Cardiac ventricle fibroblast (primary cell): ENCODE measurements around the gene S100P. TPM values are rescaled to one million over a fixed set of nuclear protein-coding genes. Genes with fewer than 3 reads are reported as not detected.

Experiments used
- total RNA-seq: library from RNA; depleted of rRNA; stranded (reverse); fragments of >200 nt; gene quantifications from 2 replicates; pipeline ENCODE4 v1.2.3, GENCODE V29; 2015

S100P gene
- total RNA-seq: 0.59 TPM in 1 of 2 replicates, not detected in the other

DNA sequence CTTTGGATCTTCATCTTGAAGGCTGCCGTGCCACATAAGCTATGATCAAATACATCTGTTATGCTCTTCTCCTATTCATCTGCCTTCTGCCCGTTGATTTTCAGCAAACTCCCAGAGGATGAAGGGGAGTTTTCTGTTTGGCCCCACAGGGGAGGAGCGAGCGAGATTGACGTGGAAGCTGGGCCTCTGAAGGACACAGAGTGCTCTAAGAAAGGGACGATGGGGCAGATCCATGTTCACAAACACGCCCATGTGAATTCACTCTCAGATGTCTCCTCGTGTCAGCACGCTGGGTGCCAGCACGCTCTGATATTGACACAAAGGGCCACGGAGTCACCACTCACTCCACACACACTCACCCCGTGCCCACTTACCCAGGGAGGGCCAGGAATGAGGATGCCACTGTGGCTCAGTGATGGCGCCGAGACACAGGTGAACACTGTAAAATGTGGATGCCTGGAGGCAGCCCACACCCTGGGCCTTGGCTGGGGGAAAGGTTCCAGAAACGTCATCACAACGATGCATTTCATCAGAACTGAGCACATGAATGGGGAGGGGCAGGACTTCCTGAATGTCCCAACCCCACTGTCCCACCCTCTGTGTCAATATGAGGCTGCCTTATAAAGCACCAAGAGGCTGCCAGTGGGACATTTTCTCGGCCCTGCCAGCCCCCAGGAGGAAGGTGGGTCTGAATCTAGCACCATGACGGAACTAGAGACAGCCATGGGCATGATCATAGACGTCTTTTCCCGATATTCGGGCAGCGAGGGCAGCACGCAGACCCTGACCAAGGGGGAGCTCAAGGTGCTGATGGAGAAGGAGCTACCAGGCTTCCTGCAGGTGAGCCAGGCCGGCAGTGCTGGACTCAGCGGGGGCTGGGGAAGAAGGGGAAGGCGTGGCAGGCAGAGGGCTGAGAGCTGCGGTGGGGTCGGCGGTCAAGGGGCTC, at the start of gene S100P:
Gene S100P, plus strand, starts transcription at position 648 of the 946 bp plus-strand sequence. Its CDS starts 55 bp downstream, at position 703.

DNA sequence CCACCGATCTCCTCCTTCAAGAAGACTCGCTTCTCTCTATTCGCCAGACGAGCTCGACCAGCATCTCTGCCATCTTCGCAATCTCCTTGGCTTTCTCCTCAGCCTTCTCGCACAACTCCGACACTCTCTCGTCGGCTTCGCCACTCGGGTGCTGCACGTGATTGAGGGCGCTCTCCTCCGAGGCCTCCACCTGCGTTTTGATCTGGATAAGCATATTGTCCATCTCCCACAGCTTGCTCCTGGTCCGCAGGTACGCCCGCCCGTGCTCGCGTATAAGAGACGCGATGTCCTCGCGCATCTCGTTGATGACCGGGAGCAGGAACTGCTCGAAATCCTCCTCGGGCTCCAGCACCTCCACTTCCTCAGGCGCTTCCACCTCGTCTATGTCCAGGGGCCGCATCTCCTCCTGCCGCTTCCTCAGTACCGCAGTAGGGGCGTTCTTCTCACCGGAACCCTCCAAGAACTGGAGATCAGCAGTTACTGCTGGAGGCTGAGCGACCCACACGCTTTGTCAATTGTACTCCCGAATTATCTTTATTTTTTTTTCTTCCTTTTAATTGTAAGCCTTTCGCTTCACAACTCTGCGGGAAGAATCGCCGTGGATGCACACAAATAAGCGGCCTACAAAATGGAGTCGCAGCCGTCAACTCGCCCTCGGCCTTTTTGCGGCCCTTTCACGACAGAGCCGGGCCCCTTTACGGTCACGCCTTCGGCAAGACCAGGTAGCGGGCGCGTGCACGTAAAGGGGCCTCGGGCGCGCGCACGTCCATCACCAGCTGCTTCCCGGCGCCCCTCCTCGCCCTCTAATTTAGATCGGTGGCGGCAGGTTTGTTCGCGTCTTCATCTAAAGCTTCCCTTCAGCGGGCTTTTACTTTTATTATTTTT, 15.8 kb downstream of the S100P start, which contains the start of gene MRFAP1L1:
Gene MRFAP1L1, minus strand, starts transcription at position 636 of the 885 bp plus-strand sequence. Its CDS starts 236 bp downstream, at position 400.

GRCh38 chr4:6716018-6716911, 22.6 kb downstream of the S100P start, which contains the start of gene BLOC1S4:
Gene BLOC1S4 (plus strand): TSS chr4:6716174. CDS start chr4:6716210, 36 bp downstream.

Other genes with a start within 250 kb of the S100P start
- gene PPP2R2C, start 221.3 kb upstream of the S100P start, total RNA-seq: not detected in 2 replicates
- gene MAN2B2, start 118.7 kb upstream of the S100P start, total RNA-seq: 35.3 and 46.8 TPM in 2 replicates
- gene MRFAP1, start 53.2 kb upstream of the S100P start, total RNA-seq: 197 and 211 TPM in 2 replicates
- 52.5 and 53.4 TPM in 2 replicates for gene MRFAP1L1, start 16.0 kb downstream of the S100P start, total RNA-seq
- 26.1 and 34.7 TPM in 2 replicates for gene BLOC1S4, start 22.3 kb downstream of the S100P start, total RNA-seq
- 16.8 and 20.0 TPM in 2 replicates for gene KIAA0232, start 88.8 kb downstream of the S100P start, total RNA-seq
- 18.4 and 24.4 TPM in 2 replicates for gene TBC1D14, start 215.9 kb downstream of the S100P start, total RNA-seq